ENCODE measurements around the gene SLC9A7. TPM values are rescaled to one million over a fixed set of nuclear protein-coding genes. Genes with fewer than 3 reads are reported as not detected.

Gene SLC9A7
- total RNA-seq, 1 donor from 2014 or later = 5.0 TPM

DNA sequence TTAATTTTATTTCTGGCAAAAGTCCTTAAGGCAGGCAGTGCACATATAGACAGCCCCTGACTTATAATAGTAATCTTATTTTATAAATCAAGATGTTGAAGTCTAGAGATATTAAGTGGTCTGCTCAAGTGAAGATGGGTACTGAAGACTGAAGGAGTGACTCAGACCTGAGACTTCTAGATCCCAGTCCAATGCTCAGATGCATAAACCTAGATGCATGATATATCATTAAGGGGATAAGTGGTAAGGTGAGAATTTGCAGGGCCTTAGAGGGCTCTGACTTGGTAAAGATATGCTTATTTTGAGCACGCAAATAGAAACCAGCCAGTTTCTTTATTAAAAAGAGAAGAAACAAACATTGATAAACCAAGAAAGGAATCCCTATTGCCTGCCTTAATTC lies 42.9 kb downstream of the SLC9A7 start:
- H3K4me3 Mint-ChIP-seq (ENCODE audit: unreplicated experiment) = no peak overlapping the region
- no peaks in the 10 kb centered on the region for H3K9me3 Mint-ChIP-seq (ENCODE audit: unreplicated experiment)

GRCh38 chrX:46715530-46715929 lies 43.4 kb downstream of the SLC9A7 start:
- no peak overlapping the region for H3K4me3 Mint-ChIP-seq (ENCODE audit: unreplicated experiment)
- H3K27me3 Mint-ChIP-seq (ENCODE audit: unreplicated experiment) = peaks cover 3% of the 10 kb centered on the region
- no peak overlapping the region for H3K27ac Mint-ChIP-seq (ENCODE audit: unreplicated experiment)
- no peaks in the 10 kb centered on the region for H3K36me3 Mint-ChIP-seq (ENCODE audit: unreplicated experiment)
- peaks cover 6% of the 10 kb centered on the region for H3K4me1 Mint-ChIP-seq (ENCODE audit: low read depth, unreplicated experiment)
- no peak for DNase-seq
- H3K9me3 Mint-ChIP-seq (ENCODE audit: unreplicated experiment) = no peaks in the 10 kb centered on the region
- TF ChIP-seq CTCF (IDR thresholded peaks at IDR 0.05; ENCODE audit: partially characterized antibody, unreplicated experiment) = no peak

More for the DNA sequence above, 42.9 kb downstream of the SLC9A7 start:
- no peaks in the 10 kb centered on the region for H3K36me3 Mint-ChIP-seq (ENCODE audit: unreplicated experiment)
- TF ChIP-seq CTCF (IDR thresholded peaks at IDR 0.05; ENCODE audit: partially characterized antibody, unreplicated experiment) = no peak
- H3K27ac Mint-ChIP-seq (ENCODE audit: unreplicated experiment) = no peak overlapping the region
- DNase-seq = no peak
- H3K27me3 Mint-ChIP-seq (ENCODE audit: unreplicated experiment) = peaks cover 3% of the 10 kb centered on the region
- H3K4me1 Mint-ChIP-seq (ENCODE audit: low read depth, unreplicated experiment) = peaks cover 4% of the 10 kb centered on the region

GRCh38 chrX:46713672-46714490 lies 45.0 kb downstream of the SLC9A7 start:
- Mint-ChIP-seq H3K4me1 (ENCODE audit: low read depth, unreplicated experiment) (peaks cover 10% of the 10 kb centered on the region), H3K27me3 (ENCODE audit: unreplicated experiment) (no peaks in the 10 kb centered on the region), H3K4me3 (ENCODE audit: unreplicated experiment) (no peak overlapping the region), H3K27ac (ENCODE audit: unreplicated experiment) (no peak overlapping the region), H3K36me3 (ENCODE audit: unreplicated experiment) (no peaks in the 10 kb centered on the region), H3K9me3 (ENCODE audit: unreplicated experiment) (no peaks in the 10 kb centered on the region)
- no peak for TF ChIP-seq CTCF (IDR thresholded peaks at IDR 0.05; ENCODE audit: partially characterized antibody, unreplicated experiment)
- no peak for DNase-seq

DNA sequence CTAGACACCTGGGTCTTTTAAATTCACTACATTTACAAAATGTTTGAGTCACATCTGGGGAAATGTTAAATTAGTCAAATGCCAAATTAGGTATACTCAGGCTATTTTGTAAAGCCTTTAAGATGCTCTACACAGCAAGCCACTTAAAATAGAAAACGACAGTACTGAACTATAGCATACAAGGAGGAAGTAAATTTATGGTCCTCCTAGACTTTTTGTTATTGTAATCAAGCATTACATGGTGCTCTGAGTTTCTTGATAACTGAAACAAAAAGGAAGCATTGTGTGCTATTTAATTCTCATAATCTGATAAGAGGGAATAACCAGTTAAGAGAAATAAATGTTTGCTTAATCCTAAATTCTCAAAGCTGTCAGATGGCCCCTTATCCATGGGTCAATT lies 46.2 kb downstream of the SLC9A7 start:
- H3K27me3 Mint-ChIP-seq (ENCODE audit: unreplicated experiment) = no peaks in the 10 kb centered on the region
- no peak overlapping the region for H3K4me3 Mint-ChIP-seq (ENCODE audit: unreplicated experiment)
- H3K9me3 Mint-ChIP-seq (ENCODE audit: unreplicated experiment) = no peaks in the 10 kb centered on the region

More for the DNA sequence above, 46.2 kb downstream of the SLC9A7 start:
- no peak for TF ChIP-seq CTCF (IDR thresholded peaks at IDR 0.05; ENCODE audit: partially characterized antibody, unreplicated experiment)
- Mint-ChIP-seq H3K4me1 (ENCODE audit: low read depth, unreplicated experiment) (peaks cover 10% of the 10 kb centered on the region), H3K36me3 (ENCODE audit: unreplicated experiment) (no peaks in the 10 kb centered on the region), H3K27ac (ENCODE audit: unreplicated experiment) (no peak overlapping the region)
- no peak for DNase-seq
